Measurements from ENCODE around the gene CHIT1. TPM values are rescaled to one million over a fixed set of nuclear protein-coding genes. Genes with fewer than 3 reads are reported as not detected.

The CHIT1 gene
- total and polyA plus RNA-seq, 9 of the 15 experiments (the other 6 are each of a cell fraction or from before 2014, with no cell fraction given): not detected

DNA sequence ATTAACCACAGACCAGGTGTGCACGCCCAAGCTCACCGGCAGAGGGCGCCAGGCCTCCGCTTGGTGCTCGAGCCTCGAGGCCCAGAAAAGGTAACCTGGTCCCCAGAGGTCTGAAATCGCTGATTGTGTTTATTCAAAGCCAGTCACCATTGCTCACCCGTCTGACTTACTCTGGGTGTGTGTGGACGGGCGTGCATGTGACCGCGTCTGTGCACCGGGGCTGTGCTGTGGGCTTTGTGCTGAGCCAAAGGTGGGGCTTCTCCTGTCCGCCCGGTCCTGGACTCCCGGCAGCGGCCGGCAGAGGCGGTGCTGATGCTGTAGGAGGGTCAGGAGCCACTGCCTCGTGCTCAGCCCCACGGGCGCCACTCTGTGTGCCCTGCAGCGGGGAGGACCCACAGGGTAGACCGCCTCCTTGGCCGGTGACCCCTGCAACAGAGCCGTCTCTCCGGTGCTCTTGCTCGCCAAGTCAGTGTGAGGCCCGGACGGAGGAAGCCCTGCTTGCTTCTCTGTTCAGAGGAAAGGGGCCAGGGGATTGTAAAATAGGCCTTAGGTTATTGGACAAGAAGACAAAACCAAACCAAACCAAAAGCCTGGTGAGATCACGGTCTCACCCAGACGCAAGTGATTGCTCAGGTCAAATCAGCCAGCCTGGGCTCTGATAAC, 43.9 kb upstream of the CHIT1 start (continued):
- TF ChIP-seq, protein P1, sequence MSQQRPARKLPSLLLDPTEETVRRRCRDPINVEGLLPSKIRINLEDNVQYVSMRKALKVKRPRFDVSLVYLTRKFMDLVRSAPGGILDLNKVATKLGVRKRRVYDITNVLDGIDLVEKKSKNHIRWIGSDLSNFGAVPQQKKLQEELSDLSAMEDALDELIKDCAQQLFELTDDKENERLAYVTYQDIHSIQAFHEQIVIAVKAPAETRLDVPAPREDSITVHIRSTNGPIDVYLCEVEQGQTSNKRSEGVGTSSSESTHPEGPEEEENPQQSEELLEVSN (IDR thresholded peaks at IDR 0.05; ENCODE audit: borderline replicate concordance in 1 of 2, extremely low read depth in 1 of 2, insufficient read depth in 1 of 2, insufficient read length in 1 of 2, low read depth in 1 of 2, low read length in 1 of 2, poor library complexity in 1 of 2, severe bottlenecking in 1 of 2): no peak
- no peak for TF ChIP-seq KAT8 (IDR thresholded peaks at IDR 0.05; ENCODE audit: low read depth)
- no peak for TF ChIP-seq NFYB (IDR thresholded peaks at IDR 0.05; ENCODE audit: extremely low read depth, insufficient read length)
- TF ChIP-seq ZNF282 (CRISPR knock-in tag; IDR thresholded peaks at IDR 0.05): no peak
- TF ChIP-seq ZSCAN32 (CRISPR knock-in tag; IDR thresholded peaks at IDR 0.05): no peak
- TF ChIP-seq ZNF184 (CRISPR knock-in tag; IDR thresholded peaks at IDR 0.05): no peak
- peak; percentile 100 for TF ChIP-seq SMC3 (conservative IDR thresholded peaks at IDR 0.05; ENCODE audit: insufficient read depth, low read depth, low read length)
- TF ChIP-seq ZNF224 (CRISPR knock-in tag; IDR thresholded peaks at IDR 0.05): no peak
- TF ChIP-seq ZBTB17 (CRISPR knock-in tag; IDR thresholded peaks at IDR 0.05): no peak
- 0 out of 2 replicates have a peak, but pooled peaks have one; percentile 12 for TF ChIP-seq JUND (IDR thresholded peaks at IDR 0.05; ENCODE audit: borderline replicate concordance, low read depth, low read length)
- peak; percentile 40; the same call in 1 of the 3 replicates for TF ChIP-seq JUND (tag; IDR thresholded peaks at IDR 0.05; ENCODE audit: borderline replicate concordance, low read depth, low read length)
- TF ChIP-seq, protein P2, sequence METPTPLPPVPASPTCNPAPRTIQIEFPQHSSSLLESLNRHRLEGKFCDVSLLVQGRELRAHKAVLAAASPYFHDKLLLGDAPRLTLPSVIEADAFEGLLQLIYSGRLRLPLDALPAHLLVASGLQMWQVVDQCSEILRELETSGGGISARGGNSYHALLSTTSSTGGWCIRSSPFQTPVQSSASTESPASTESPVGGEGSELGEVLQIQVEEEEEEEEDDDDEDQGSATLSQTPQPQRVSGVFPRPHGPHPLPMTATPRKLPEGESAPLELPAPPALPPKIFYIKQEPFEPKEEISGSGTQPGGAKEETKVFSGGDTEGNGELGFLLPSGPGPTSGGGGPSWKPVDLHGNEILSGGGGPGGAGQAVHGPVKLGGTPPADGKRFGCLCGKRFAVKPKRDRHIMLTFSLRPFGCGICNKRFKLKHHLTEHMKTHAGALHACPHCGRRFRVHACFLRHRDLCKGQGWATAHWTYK (CRISPR knock-in tag; IDR thresholded peaks at IDR 0.05): peak; percentile 53; the same call in 1 of the 2 replicates
- no peak for TF ChIP-seq EHMT2 (IDR thresholded peaks at IDR 0.05)
- no peak for TF ChIP-seq ZNF696 (CRISPR knock-in tag; conservative IDR thresholded peaks at IDR 0.05)
- peak; percentile 55 for TF ChIP-seq HMGN3 (IDR thresholded peaks at IDR 0.05; ENCODE audit: borderline replicate concordance, extremely low read depth, insufficient read length, low read depth, low read length)
- TF ChIP-seq MYBL2 (IDR thresholded peaks at IDR 0.05; ENCODE audit: low read depth): no peak
- TF ChIP-seq MYBL2 (CRISPR knock-in tag; IDR thresholded peaks at IDR 0.05; ENCODE audit: borderline replicate concordance): no peak
- no peak for TF ChIP-seq TCF7L2 (IDR thresholded peaks at IDR 0.05; ENCODE audit: low read depth, low read length)
- TF ChIP-seq ZFX (CRISPR knock-in tag; IDR thresholded peaks at IDR 0.05): no peak
